PFSK-1 (cell line): ENCODE data around the gene HCN2.

ENCODE experiments used
- FOXP2 ChIP-seq: optimal IDR thresholded peaks from 2 replicates; pipeline ENCODE3; 2011; ENCODE audit warnings: borderline replicate concordance, control low read depth, inconsistent platforms; ENCODE audit not compliant: insufficient read depth; ENCODE audit errors: extremely low read length, extremely low read depth
- POLR2AphosphoS5 ChIP-seq: IDR thresholded peaks from 2 replicates; pipeline ENCODE4 v1.6.1; 2012; ENCODE audit warnings: low read depth, mild to moderate bottlenecking, control low read depth, low read length, moderate library complexity
- REST ChIP-seq, 2 experiments: IDR thresholded peaks; 2 replicates each; pipeline versions ENCODE4 v1.6.1 to v1.8.0; 2011 to 2012; ENCODE audit warnings: low read depth in 2 of 2, low read length in 2 of 2, control low read depth in 1 of 2, inconsistent platforms in 1 of 2, mild to moderate bottlenecking in 1 of 2, moderate library complexity in 1 of 2; ENCODE audit not compliant: insufficient read depth in 1 of 2
- SIN3A ChIP-seq: IDR thresholded peaks from 2 replicates; pipeline ENCODE4 v1.6.1; 2012; ENCODE audit warnings: mild to moderate bottlenecking, low read length, moderate library complexity, borderline replicate concordance; ENCODE audit not compliant: insufficient read depth
- TAF1 ChIP-seq: IDR thresholded peaks from 2 replicates; pipeline ENCODE4 v1.6.1; 2012; ENCODE audit warnings: low read length, control low read depth, borderline replicate concordance; ENCODE audit not compliant: insufficient read depth

The HCN2 gene

GRCh38 chr19:651991-652390 is 62.3 kb downstream of the HCN2 start:
- TF ChIP-seq POLR2AphosphoS5 (no peak), TAF1 (no peak), FOXP2 (no peak), SIN3A (no peak), REST (IDR thresholded peaks at IDR 0.05; ENCODE audit: insufficient read depth in 1 of 2, low read depth in 2 of 2, low read length in 2 of 2) (no peak)

- no peak for TF ChIP-seq TAF1
- TF ChIP-seq POLR2AphosphoS5, result no peak
- no peak for TF ChIP-seq SIN3A
- TF ChIP-seq REST (IDR thresholded peaks at IDR 0.05; ENCODE audit: insufficient read depth in 1 of 2, low read depth in 2 of 2, low read length in 2 of 2), result no peak
- no peak for TF ChIP-seq FOXP2
These were observed 63.0 kb downstream of the HCN2 start for GRCh38 chr19:652467-653389.

GRCh38 chr19:653425-653824 is 63.7 kb downstream of the HCN2 start:
- no peak for TF ChIP-seq FOXP2
- no peak for TF ChIP-seq SIN3A
- no peak for TF ChIP-seq TAF1
- TF ChIP-seq REST (IDR thresholded peaks at IDR 0.05; ENCODE audit: insufficient read depth in 1 of 2, low read depth in 2 of 2, low read length in 2 of 2), result no peak
- no peak for TF ChIP-seq POLR2AphosphoS5

- no peak for TF ChIP-seq TAF1
- no peak for TF ChIP-seq SIN3A
- TF ChIP-seq FOXP2, result no peak
- TF ChIP-seq REST (IDR thresholded peaks at IDR 0.05; ENCODE audit: insufficient read depth in 1 of 2, low read depth in 2 of 2, low read length in 2 of 2), result no peak
- TF ChIP-seq POLR2AphosphoS5, result no peak
These were observed 66.0 kb downstream of the HCN2 start for GRCh38 chr19:655691-656090.
